HG03045 (cell line): ENCODE results near the gene USP44.

ENCODE experiments used
- ATAC-seq: cut with Tn5 transposase; IDR thresholded peaks from one replicate; pipeline ENCODE4 v1.9.1; 2021; ENCODE audit warnings: mild to moderate bottlenecking, moderate library complexity; ENCODE audit not compliant: unreplicated experiment

Gene USP44

GRCh38 chr12:95548539-95549391 lies 2.5 kb downstream of the USP44 start:
- no peak for ATAC-seq

- ATAC-seq: no peak
Measured at GRCh38 chr12:95548056-95548538, 3.2 kb downstream of the USP44 start.

- ATAC-seq: no peak
Measured at GRCh38 chr12:95547522-95548055, 3.7 kb downstream of the USP44 start.

- no peak for ATAC-seq
Measured at GRCh38 chr12:95546491-95546813, 4.8 kb downstream of the USP44 start.

- ATAC-seq: no peak
Measured at GRCh38 chr12:95545731-95546490, 5.4 kb downstream of the USP44 start.

GRCh38 chr12:95545303-95545702 lies 6.0 kb downstream of the USP44 start:
- ATAC-seq: no peak

- no peak for ATAC-seq
Measured at GRCh38 chr12:95544756-95545155, 6.5 kb downstream of the USP44 start.

- ATAC-seq: no peak
Measured at GRCh38 chr12:95543305-95543704, 8.0 kb downstream of the USP44 start.

GRCh38 chr12:95541436-95541835 lies 9.8 kb downstream of the USP44 start:
- no peak for ATAC-seq

- ATAC-seq: no peak
Measured at GRCh38 chr12:95538656-95539055, 12.6 kb downstream of the USP44 start.

GRCh38 chr12:95538006-95538405 lies 13.3 kb downstream of the USP44 start:
- ATAC-seq: no peak

GRCh38 chr12:95533985-95534384 lies 17.3 kb downstream of the USP44 start:
- no peak for ATAC-seq

GRCh38 chr12:95532851-95533250 lies 18.4 kb downstream of the USP44 start:
- no peak for ATAC-seq

- ATAC-seq: no peak
Measured at GRCh38 chr12:95529693-95530225, 21.5 kb downstream of the USP44 start.

- no peak for ATAC-seq
Measured at GRCh38 chr12:95528431-95528830, 22.8 kb downstream of the USP44 start.

- ATAC-seq: no peak
Measured at GRCh38 chr12:95522692-95523091, 28.6 kb downstream of the USP44 start.

- no peak for ATAC-seq
Measured at GRCh38 chr12:95520816-95521215, 30.5 kb downstream of the USP44 start.

GRCh38 chr12:95518944-95519343 lies 32.3 kb downstream of the USP44 start:
- ATAC-seq: no peak

- no peak for ATAC-seq
Measured at GRCh38 chr12:95517246-95517645, 34.0 kb downstream of the USP44 start.

GRCh38 chr12:95516757-95517156 lies 34.5 kb downstream of the USP44 start:
- no peak for ATAC-seq

GRCh38 chr12:95515197-95515596 lies 36.1 kb downstream of the USP44 start:
- ATAC-seq: no peak

GRCh38 chr12:95513599-95513998 lies 37.7 kb downstream of the USP44 start:
- no peak for ATAC-seq
